ENCODE results near the gene CAPN2.

GRCh38 chr1:223796210-223796609 lies 83.9 kb downstream of the CAPN2 start:
- TF ChIP-seq CTCF (IDR thresholded peaks at IDR 0.05) (no peak), EZH2 (IDR thresholded peaks at IDR 0.05; ENCODE audit: borderline replicate concordance, insufficient read depth, low read depth, low read length, poor library complexity, severe bottlenecking) (no peak)
